Breast epithelium (tissue), 3 donors: ENCODE results near the gene KIAA0232.

ENCODE experiments used
- POLR2A ChIP-seq: fragments of 450-650 bp; IDR thresholded peaks from one replicate; pipeline ENCODE4 v1.6.1; 2016; ENCODE audit warnings: antibody characterized with exemption, mild to moderate bottlenecking, moderate library complexity
- POLR2AphosphoS5 ChIP-seq, 3 donors: sonication (generic); formaldehyde crosslinking; IDR thresholded peaks; one replicate each; pipeline ENCODE4 v1.6.1; 2017; ENCODE audit warnings: antibody characterized with exemption in 3 of 3
- TF ChIP-seq, protein P1 (sequence below), 3 donors: fragments of 450-650 bp; IDR thresholded peaks; one replicate each; pipeline ENCODE4 v1.5.1; 2016 to 2017; ENCODE audit warnings: antibody characterized with exemption in 3 of 3, mild to moderate bottlenecking in 3 of 3, moderate library complexity in 3 of 3

DNA sequence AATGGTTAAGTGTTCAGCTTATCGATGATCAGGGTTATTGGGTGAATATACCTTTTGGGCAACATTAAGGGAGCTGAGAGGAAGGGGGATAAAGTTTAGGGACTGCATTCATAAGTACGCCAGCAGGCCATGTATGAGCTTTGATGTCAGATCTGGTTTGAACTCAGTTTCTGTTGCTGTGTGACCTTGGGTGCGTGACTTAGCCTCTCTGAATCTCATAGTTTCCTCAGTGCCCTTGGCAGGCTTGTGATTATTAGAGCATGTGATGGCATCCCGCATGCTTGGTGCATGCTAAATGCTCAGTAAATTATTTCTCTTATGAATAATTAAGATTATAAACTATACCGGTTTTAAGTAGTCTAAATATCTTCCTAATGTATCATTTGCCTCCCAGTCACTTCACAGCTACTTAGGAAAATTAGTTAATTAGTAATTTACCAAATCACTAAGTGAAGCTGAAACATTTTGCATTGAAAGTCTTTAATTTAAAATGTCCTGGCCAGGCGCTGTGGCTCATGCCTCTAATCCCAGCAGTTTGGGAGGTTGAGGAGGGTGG, 130.9 kb downstream of the KIAA0232 start:
- TF ChIP-seq, protein P1, sequence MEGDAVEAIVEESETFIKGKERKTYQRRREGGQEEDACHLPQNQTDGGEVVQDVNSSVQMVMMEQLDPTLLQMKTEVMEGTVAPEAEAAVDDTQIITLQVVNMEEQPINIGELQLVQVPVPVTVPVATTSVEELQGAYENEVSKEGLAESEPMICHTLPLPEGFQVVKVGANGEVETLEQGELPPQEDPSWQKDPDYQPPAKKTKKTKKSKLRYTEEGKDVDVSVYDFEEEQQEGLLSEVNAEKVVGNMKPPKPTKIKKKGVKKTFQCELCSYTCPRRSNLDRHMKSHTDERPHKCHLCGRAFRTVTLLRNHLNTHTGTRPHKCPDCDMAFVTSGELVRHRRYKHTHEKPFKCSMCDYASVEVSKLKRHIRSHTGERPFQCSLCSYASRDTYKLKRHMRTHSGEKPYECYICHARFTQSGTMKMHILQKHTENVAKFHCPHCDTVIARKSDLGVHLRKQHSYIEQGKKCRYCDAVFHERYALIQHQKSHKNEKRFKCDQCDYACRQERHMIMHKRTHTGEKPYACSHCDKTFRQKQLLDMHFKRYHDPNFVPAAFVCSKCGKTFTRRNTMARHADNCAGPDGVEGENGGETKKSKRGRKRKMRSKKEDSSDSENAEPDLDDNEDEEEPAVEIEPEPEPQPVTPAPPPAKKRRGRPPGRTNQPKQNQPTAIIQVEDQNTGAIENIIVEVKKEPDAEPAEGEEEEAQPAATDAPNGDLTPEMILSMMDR (IDR thresholded peaks at IDR 0.05) = no peak
- TF ChIP-seq POLR2AphosphoS5 (IDR thresholded peaks at IDR 0.05) (no peak), POLR2A (no peak)
